ENCODE measurements around the gene SLITRK2. TPM values are rescaled to one million over a fixed set of nuclear protein-coding genes. Genes with fewer than 3 reads are reported as not detected.

Gene SLITRK2
- total RNA-seq (2021) (not detected in 2 replicates), Bru-seq, nascent RNA (not detected), BruChase-seq, experiment 1, labeled RNA remaining after a 2-hour chase (not detected), BruChase-seq, experiment 2, labeled RNA remaining after a 6-hour chase (not detected)
- long read RNA-seq, result 0 reads

GRCh38 chrX:145817331-145818185, at the start of gene SLITRK2:
Gene SLITRK2, plus strand, starts transcription at chrX:145817829. Its CDS starts 4,597 bp downstream, at chrX:145822426.
- Histone ChIP-seq H3K4me3 (ENCODE audit: low read depth, low read length, poor library complexity, severe bottlenecking) (no peak within 1 kb of the TSS), H3K4me1 (ENCODE audit: insufficient read depth, low read length, poor library complexity, severe bottlenecking) (no peaks in the 10 kb centered on the region), H3K27ac (ENCODE audit: low read depth, low read length, poor library complexity, severe bottlenecking) (no peak within 1 kb of the TSS), H3K36me3 (ENCODE audit: insufficient read depth, low read length, poor library complexity, severe bottlenecking) (no peaks in the 10 kb centered on the region), H3K9me3 (ENCODE audit: low read depth, low read length, poor library complexity, severe bottlenecking) (no peaks in the 10 kb centered on the region), H3K27me3 (replicated peaks; ENCODE audit: insufficient read depth, low read depth, low read length, poor library complexity) (peaks cover 44% of the 10 kb centered on the region)
- no TSS peak for BruUV-seq (replicated peaks)
- DNase-seq (ENCODE audit: low spot score), result no peak
- intact Hi-C loops (cut with micrococcal nuclease; ENCODE audit: unreplicated experiment), result no loop called here
- CTCF ChIA-PET, result no interaction called here
- POLR2A ChIA-PET (ENCODE audit: low non-redundant PET), result no interaction called here
- TF ChIP-seq EZH2 (IDR thresholded peaks at IDR 0.05; ENCODE audit: borderline replicate concordance, low read depth, low read length, poor library complexity, severe bottlenecking) (no peak), CTCF (conservative IDR thresholded peaks at IDR 0.05; ENCODE audit: low read depth, low read length) (no peak)

GRCh38 chrX:145773006-145773405, 44.6 kb upstream of the SLITRK2 start:
- BruUV-seq (replicated peaks), result no TSS peak
- no peak overlapping the region for H3K27ac ChIP-seq (ENCODE audit: low read depth, low read length, poor library complexity, severe bottlenecking)
- H3K36me3 ChIP-seq (ENCODE audit: insufficient read depth, low read length, poor library complexity, severe bottlenecking), result no peaks in the 10 kb centered on the region
- intact Hi-C loops (cut with micrococcal nuclease; ENCODE audit: unreplicated experiment), result no loop called here
- DNase-seq (ENCODE audit: low spot score), result no peak
- H3K27me3 ChIP-seq (replicated peaks; ENCODE audit: insufficient read depth, low read depth, low read length, poor library complexity), result no peaks in the 10 kb centered on the region
- ChIA-PET POLR2A (ENCODE audit: low non-redundant PET) (no interaction called here), CTCF (no interaction called here)
- H3K4me1 ChIP-seq (ENCODE audit: insufficient read depth, low read length, poor library complexity, severe bottlenecking), result no peaks in the 10 kb centered on the region
- no peak overlapping the region for H3K4me3 ChIP-seq (ENCODE audit: low read depth, low read length, poor library complexity, severe bottlenecking)
- peaks cover 5% of the 10 kb centered on the region for H3K9me3 ChIP-seq (ENCODE audit: low read depth, low read length, poor library complexity, severe bottlenecking)
- TF ChIP-seq CTCF (conservative IDR thresholded peaks at IDR 0.05; ENCODE audit: low read depth, low read length) (no peak), EZH2 (IDR thresholded peaks at IDR 0.05; ENCODE audit: borderline replicate concordance, low read depth, low read length, poor library complexity, severe bottlenecking) (no peak)

- BruUV-seq (replicated peaks), result no TSS peak
- POLR2A ChIA-PET (ENCODE audit: low non-redundant PET), result no interaction called here
Observed at GRCh38 chrX:145792281-145792680, 25.3 kb upstream of the SLITRK2 start.

More at GRCh38 chrX:145792281-145792680, 25.3 kb upstream of the SLITRK2 start:
- no peaks in the 10 kb centered on the region for H3K27me3 ChIP-seq (replicated peaks; ENCODE audit: insufficient read depth, low read depth, low read length, poor library complexity)
- no peak overlapping the region for H3K4me3 ChIP-seq (ENCODE audit: low read depth, low read length, poor library complexity, severe bottlenecking)
- H3K9me3 ChIP-seq (ENCODE audit: low read depth, low read length, poor library complexity, severe bottlenecking), result peaks cover 8% of the 10 kb centered on the region
- H3K27ac ChIP-seq (ENCODE audit: low read depth, low read length, poor library complexity, severe bottlenecking), result no peak overlapping the region
- TF ChIP-seq CTCF (conservative IDR thresholded peaks at IDR 0.05; ENCODE audit: low read depth, low read length), result no peak
- no peak for TF ChIP-seq EZH2 (IDR thresholded peaks at IDR 0.05; ENCODE audit: borderline replicate concordance, low read depth, low read length, poor library complexity, severe bottlenecking)
- H3K4me1 ChIP-seq (ENCODE audit: insufficient read depth, low read length, poor library complexity, severe bottlenecking), result no peaks in the 10 kb centered on the region
- CTCF ChIA-PET, result no interaction called here
- intact Hi-C loops (cut with micrococcal nuclease; ENCODE audit: unreplicated experiment), result no loop called here
- no peaks in the 10 kb centered on the region for H3K36me3 ChIP-seq (ENCODE audit: insufficient read depth, low read length, poor library complexity, severe bottlenecking)
- DNase-seq (ENCODE audit: low spot score), result no peak
